Measurements from ENCODE around the gene MCMBP.

GRCh38 chr10:119917777-119918176 is 45.1 kb upstream of the MCMBP start:
- no peak for TF ChIP-seq MAX (IDR thresholded peaks at IDR 0.05; ENCODE audit: insufficient read depth, insufficient read length)
- TF ChIP-seq CTCF (IDR thresholded peaks at IDR 0.05; ENCODE audit: extremely low read depth in 1 of 2, insufficient read depth in 1 of 2, low read depth in 1 of 2, low read length in 2 of 2): no peak
- no peak for TF ChIP-seq JUN (IDR thresholded peaks at IDR 0.05; ENCODE audit: borderline replicate concordance, insufficient read depth, insufficient read length, low read depth)
- no peak for TF ChIP-seq FOS (IDR thresholded peaks at IDR 0.05; ENCODE audit: borderline replicate concordance, insufficient read depth, low read length)
- TF ChIP-seq GATA2 (IDR thresholded peaks at IDR 0.05; ENCODE audit: insufficient read depth, insufficient read length, low read depth, low read length): no peak
- TF ChIP-seq POLR2AphosphoS5 (IDR thresholded peaks at IDR 0.05; ENCODE audit: insufficient read depth, low read depth, low read length): no peak

All from endothelial cell of umbilical vein (primary cell).